HEK293 (cell line): ENCODE measurements around the gene ZNF177.

Source experiments
- CTCF ChIA-PET: fragments of 350-600 bp; formaldehyde crosslinking; extraction: SDS; loops from one replicate; lab custom pipeline; 2021; ENCODE audit warnings: antibody characterized with exemption; lab: Yijun Ruan, JAX
- POLR2A ChIA-PET: fragments of 300-600 bp; formaldehyde crosslinking; extraction: SDS; loops from one replicate; lab custom pipeline; 2020; ENCODE audit warnings: antibody characterized with exemption, inconsistent platforms; lab: Yijun Ruan, JAX
- H3K27ac ChIP-seq: fragments of 200-500 bp; sonication (Bioruptor generic); 2 replicates; pipeline ENCODE4 v1.5.1; 2014; ENCODE audit warnings: low read depth, low read length, control low read depth, inconsistent platforms; ENCODE audit errors: extremely low read depth
- H3K36me3 ChIP-seq, 2 experiments: fragments of 200-500 bp in 1 of 2; sonication (Bioruptor generic) in 1 of 2; 1 replicate in 1 of 2; 2 replicates in 1 of 2; pipeline ENCODE4 v1.5.1; 2014 to 2017; ENCODE audit warnings: inconsistent platforms in 2 of 2, low read length in 2 of 2; ENCODE audit not compliant: control insufficient read depth in 2 of 2, insufficient read depth in 1 of 2
- H3K4me1 ChIP-seq: fragments of 200-500 bp; sonication (Bioruptor generic); 2 replicates; pipeline ENCODE4 v1.5.1; 2014; ENCODE audit warnings: mild to moderate bottlenecking, low read length, inconsistent platforms; ENCODE audit not compliant: control insufficient read depth, insufficient read depth
- H3K4me3 ChIP-seq: 2 replicates; pipeline ENCODE4 v1.5.1; 2011; ENCODE audit warnings: low read depth, mild to moderate bottlenecking, control low read depth, low read length, moderate library complexity
- H3K9me3 ChIP-seq: fragments of 200-500 bp; sonication (Bioruptor generic); 2 replicates; pipeline ENCODE4 v1.5.1; 2014; ENCODE audit warnings: low read depth, low read length, inconsistent platforms; ENCODE audit not compliant: control insufficient read depth, insufficient read depth
- GLIS1 ChIP-seq: fragments of 450-650 bp; formaldehyde crosslinking; IDR thresholded peaks from 2 replicates; pipeline ENCODE4 v1.5.1; 2016; ENCODE audit warnings: missing biosample characterization, missing genetic modification characterization
- HOXA7 ChIP-seq: sonication (generic); formaldehyde crosslinking; IDR thresholded peaks from 2 replicates; pipeline ENCODE4 v1.8.1; 2022; ENCODE audit warnings: missing genetic modification reagents, borderline replicate concordance
- KLF1 ChIP-seq: fragments of 450-650 bp; formaldehyde crosslinking; IDR thresholded peaks from 2 replicates; pipeline ENCODE4 v1.5.1; 2016; ENCODE audit warnings: missing biosample characterization, missing genetic modification characterization
- MEIS1 ChIP-seq: sonication (generic); formaldehyde crosslinking; IDR thresholded peaks from 2 replicates; pipeline ENCODE4 v1.8.1; 2022; ENCODE audit warnings: missing genetic modification reagents, mild to moderate bottlenecking, borderline replicate concordance
- SETDB1 ChIP-seq: IDR thresholded peaks from one replicate; pipeline ENCODE4 v1.6.1; 2017; ENCODE audit warnings: mild to moderate bottlenecking, low read length, moderate library complexity, mixed read lengths; ENCODE audit not compliant: insufficient read length
- ZBTB21 ChIP-seq: fragments of 450-650 bp; formaldehyde crosslinking; IDR thresholded peaks from 2 replicates; pipeline ENCODE4 v1.5.1; 2017; ENCODE audit warnings: missing biosample characterization, missing genetic modification characterization
- ZNF138 ChIP-seq: fragments of 450-650 bp; formaldehyde crosslinking; IDR thresholded peaks from 2 replicates; pipeline ENCODE4 v1.5.1; 2016; ENCODE audit warnings: missing biosample characterization, missing genetic modification characterization, borderline replicate concordance
- ZNF274 ChIP-seq, 2 experiments: fragments of 200-500 bp in 1 of 2; fragments of 450-650 bp in 1 of 2; sonication (Bioruptor generic) in 1 of 2; formaldehyde crosslinking in 1 of 2; IDR thresholded peaks; 2 replicates each; pipeline versions ENCODE4 v1.5.1 to v1.6.1; 2014 to 2016; ENCODE audit warnings: borderline replicate concordance in 1 of 2, inconsistent platforms in 1 of 2, low read length in 1 of 2, missing biosample characterization in 1 of 2, missing genetic modification characterization in 1 of 2
- ZNF341 ChIP-seq: fragments of 450-650 bp; formaldehyde crosslinking; IDR thresholded peaks from 2 replicates; pipeline ENCODE4; 2016; ENCODE audit warnings: low read depth, missing biosample characterization, missing genetic modification characterization
- ZNF629 ChIP-seq: fragments of 450-650 bp; formaldehyde crosslinking; IDR thresholded peaks from 2 replicates; pipeline ENCODE4 v1.5.1; 2017; ENCODE audit warnings: missing biosample characterization, missing genetic modification characterization
- ZNF701 ChIP-seq: fragments of 450-650 bp; formaldehyde crosslinking; IDR thresholded peaks from 2 replicates; pipeline ENCODE4 v1.5.1; 2016; ENCODE audit warnings: missing biosample characterization, missing genetic modification characterization
- ZNF791 ChIP-seq: fragments of 450-650 bp; formaldehyde crosslinking; IDR thresholded peaks from 2 replicates; pipeline ENCODE4 v1.5.1; 2016; ENCODE audit warnings: missing biosample characterization, missing genetic modification characterization
- ZNF792 ChIP-seq: fragments of 450-650 bp; formaldehyde crosslinking; IDR thresholded peaks from 2 replicates; pipeline ENCODE4 v1.5.1; 2016; ENCODE audit warnings: missing biosample characterization, missing genetic modification characterization
- ZNF830 ChIP-seq: fragments of 450-650 bp; IDR thresholded peaks from 2 replicates; pipeline ENCODE4 v1.5.0; 2018; ENCODE audit warnings: missing biosample characterization, missing genetic modification characterization, low read depth, mild to moderate bottlenecking, moderate library complexity
- TF ChIP-seq, protein P1 (sequence below): IDR thresholded peaks from 2 replicates; pipeline ENCODE4 v1.6.1; 2011; ENCODE audit warnings: mild to moderate bottlenecking, low read depth, low read length, borderline replicate concordance
- TF ChIP-seq, protein P2 (sequence below): fragments of 450-650 bp; formaldehyde crosslinking; IDR thresholded peaks from 2 replicates; pipeline ENCODE4 v1.5.1; 2016; ENCODE audit warnings: missing biosample characterization, missing genetic modification characterization
- TF ChIP-seq, protein P3 (sequence below): fragments of 450-650 bp; formaldehyde crosslinking; IDR thresholded peaks from 2 replicates; pipeline ENCODE4 v1.5.1; 2016; ENCODE audit warnings: missing biosample characterization, missing genetic modification characterization
- TF ChIP-seq, protein P4 (sequence below): fragments of 450-650 bp; formaldehyde crosslinking; IDR thresholded peaks from 2 replicates; pipeline ENCODE4 v1.5.1; 2016; ENCODE audit warnings: missing biosample characterization, missing genetic modification characterization
- TF ChIP-seq, protein P5 (sequence below): fragments of 450-650 bp; formaldehyde crosslinking; IDR thresholded peaks from 2 replicates; pipeline ENCODE4 v1.5.1; 2016; ENCODE audit warnings: missing biosample characterization, missing genetic modification characterization
- TF ChIP-seq, protein P6 (sequence below): fragments of 450-650 bp; formaldehyde crosslinking; IDR thresholded peaks from 2 replicates; pipeline ENCODE4; 2016; ENCODE audit warnings: missing biosample characterization, missing genetic modification characterization

Gene ZNF177

DNA sequence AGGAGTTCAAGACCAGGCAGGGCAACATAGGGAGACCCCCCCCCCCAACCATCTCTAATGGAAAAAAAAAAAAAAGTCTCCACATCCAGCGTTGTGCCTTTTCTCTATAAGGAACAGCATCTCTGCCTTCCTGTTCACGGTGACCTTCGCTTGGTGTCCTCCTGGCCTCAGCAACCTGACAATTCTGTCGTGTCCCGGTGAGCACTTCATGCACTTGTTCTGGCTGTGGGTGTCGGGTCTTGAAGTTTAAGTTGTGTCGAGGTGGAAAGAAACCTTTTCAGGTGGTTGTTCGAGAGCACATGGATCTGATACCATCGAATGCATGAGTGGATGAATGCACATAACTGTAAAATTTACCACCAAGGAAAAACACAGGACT is 38.2 kb upstream of the ZNF177 start:
- H3K36me3 ChIP-seq: peaks cover 17 to 31% of the 10 kb centered on the region in 2 experiments
- ChIA-PET CTCF (no interaction called here), POLR2A (interaction anchor here (1.0 to 1.1 kb wide), 2 partner anchors 111 to 444 kb away, joined by 4 read pairs; partner anchors contain the start of gene ZNF266)
- no peak for TF ChIP-seq KLF1
- peak overlapping the region; percentile 41; the same call in 1 of the 2 replicates for H3K27ac ChIP-seq
- peaks cover 3% of the 10 kb centered on the region; the same call in 1 of the 2 replicates for H3K9me3 ChIP-seq
- peak overlapping the region; percentile 81 for H3K4me3 ChIP-seq
- H3K4me1 ChIP-seq: no peaks in the 10 kb centered on the region

DNA sequence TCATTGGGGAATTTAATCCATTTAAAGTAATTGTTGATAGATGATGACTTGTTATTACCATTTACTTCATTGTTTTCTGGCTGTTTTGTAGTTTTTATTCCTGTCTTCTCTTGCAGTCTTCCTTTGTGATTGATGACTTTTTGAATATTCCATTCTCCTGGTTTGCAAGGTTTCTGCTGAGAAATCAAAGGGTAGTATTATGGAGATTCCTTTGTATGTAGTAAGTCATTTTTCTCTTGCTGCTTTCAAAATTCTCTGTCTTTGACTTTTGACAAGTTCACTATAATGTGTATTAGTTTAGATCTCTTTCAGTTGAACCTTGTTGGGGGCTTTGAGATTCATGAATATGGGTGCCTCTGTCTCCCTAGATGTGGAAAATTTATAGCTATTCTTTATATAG is 32.8 kb upstream of the ZNF177 start:
- POLR2A ChIA-PET: no interaction called here
- Histone ChIP-seq H3K9me3 (peaks cover 2% of the 10 kb centered on the region; the same call in 1 of the 2 replicates), H3K36me3 (peaks cover 37 to 69% of the 10 kb centered on the region in 2 experiments), H3K4me1 (no peaks in the 10 kb centered on the region), H3K4me3 (no peak overlapping the region), H3K27ac (no peak overlapping the region)
- TF ChIP-seq, protein P1, sequence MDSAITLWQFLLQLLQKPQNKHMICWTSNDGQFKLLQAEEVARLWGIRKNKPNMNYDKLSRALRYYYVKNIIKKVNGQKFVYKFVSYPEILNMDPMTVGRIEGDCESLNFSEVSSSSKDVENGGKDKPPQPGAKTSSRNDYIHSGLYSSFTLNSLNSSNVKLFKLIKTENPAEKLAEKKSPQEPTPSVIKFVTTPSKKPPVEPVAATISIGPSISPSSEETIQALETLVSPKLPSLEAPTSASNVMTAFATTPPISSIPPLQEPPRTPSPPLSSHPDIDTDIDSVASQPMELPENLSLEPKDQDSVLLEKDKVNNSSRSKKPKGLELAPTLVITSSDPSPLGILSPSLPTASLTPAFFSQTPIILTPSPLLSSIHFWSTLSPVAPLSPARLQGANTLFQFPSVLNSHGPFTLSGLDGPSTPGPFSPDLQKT: no peak
- TF ChIP-seq ZNF791 (tag by site-specific recombination) (peak; percentile 98), ZNF830 (tag by site-specific recombination) (no peak), ZNF341 (tag by site-specific recombination) (no peak), MEIS1 (CRISPR knock-in tag) (no peak), ZNF138 (tag by site-specific recombination) (no peak), HOXA7 (CRISPR knock-in tag) (no peak), SETDB1 (peak; percentile 86), ZBTB21 (tag by site-specific recombination) (no peak), GLIS1 (tag by site-specific recombination) (no peak)
- TF ChIP-seq, protein P2, sequence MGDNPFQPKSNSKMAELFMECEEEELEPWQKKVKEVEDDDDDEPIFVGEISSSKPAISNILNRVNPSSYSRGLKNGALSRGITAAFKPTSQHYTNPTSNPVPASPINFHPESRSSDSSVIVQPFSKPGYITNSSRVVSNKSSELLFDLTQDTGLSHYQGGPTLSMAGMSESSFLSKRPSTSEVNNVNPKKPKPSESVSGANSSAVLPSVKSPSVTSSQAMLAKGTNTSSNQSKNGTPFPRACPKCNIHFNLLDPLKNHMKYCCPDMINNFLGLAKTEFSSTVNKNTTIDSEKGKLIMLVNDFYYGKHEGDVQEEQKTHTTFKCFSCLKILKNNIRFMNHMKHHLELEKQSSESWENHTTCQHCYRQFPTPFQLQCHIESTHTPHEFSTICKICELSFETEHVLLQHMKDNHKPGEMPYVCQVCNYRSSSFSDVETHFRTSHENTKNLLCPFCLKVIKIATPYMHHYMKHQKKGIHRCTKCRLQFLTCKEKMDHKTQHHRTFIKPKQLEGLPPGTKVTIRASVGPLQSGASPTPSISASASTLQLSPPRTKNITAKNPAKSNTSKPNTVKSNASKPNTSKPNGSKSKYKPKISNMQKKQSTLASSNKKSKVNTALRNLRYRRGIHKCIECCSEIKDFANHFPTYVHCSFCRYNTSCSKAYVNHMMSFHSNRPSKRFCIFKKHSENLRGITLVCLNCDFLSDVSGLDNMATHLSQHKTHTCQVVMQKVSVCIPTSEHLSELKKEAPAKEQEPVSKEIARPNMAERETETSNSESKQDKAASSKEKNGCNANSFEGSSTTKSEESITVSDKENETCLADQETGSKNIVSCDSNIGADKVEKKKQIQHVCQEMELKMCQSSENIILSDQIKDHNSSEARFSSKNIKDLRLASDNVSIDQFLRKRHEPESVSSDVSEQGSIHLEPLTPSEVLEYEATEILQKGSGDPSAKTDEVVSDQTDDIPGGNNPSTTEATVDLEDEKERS (tag by site-specific recombination): no peak
- CTCF ChIA-PET: interaction anchor here (0.5 kb wide), 1 partner anchor 676 kb away, joined by 3 read pairs; no protein-coding TSS in a partner anchor

DNA sequence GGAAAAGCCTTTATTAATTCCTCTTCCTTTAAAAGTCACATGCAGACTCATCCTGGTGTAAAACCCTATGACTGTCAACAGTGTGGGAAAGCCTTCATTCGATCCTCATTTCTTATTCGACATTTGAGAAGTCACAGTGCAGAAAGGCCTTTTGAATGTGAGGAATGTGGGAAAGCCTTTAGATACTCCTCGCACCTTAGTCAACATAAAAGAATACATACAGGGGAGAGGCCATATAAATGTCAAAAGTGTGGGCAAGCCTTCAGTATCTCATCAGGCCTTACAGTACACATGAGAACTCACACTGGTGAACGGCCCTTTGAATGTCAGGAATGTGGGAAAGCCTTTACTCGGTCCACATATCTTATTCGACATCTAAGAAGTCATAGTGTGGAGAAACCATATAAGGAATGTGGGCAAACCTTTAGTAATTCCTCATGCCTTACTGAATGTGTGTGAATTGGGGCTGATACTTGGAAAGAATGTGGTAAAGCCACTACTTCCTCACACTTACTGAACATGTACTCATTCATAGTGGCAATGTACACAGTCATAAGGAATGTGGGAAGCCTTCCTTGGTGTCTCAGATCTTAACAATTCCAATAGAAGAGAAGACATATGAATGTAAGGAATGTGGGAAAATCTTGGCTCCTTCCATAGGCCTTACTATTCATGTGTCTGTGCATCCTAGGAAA is 20.1 kb upstream of the ZNF177 start:
- Histone ChIP-seq H3K4me3 (no peak overlapping the region), H3K27ac (no peak overlapping the region), H3K36me3 (peaks cover 0 to 55% of the 10 kb centered on the region in 2 experiments; a peak in 1 of 3 replicates), H3K9me3 (no peaks in the 10 kb centered on the region; the same call in none of the 2 replicates), H3K4me1 (no peaks in the 10 kb centered on the region)
- ChIA-PET POLR2A (no interaction called here), CTCF (interaction anchor here (0.8 kb wide), 1 partner anchor 31 kb away, joined by 4 read pairs; no protein-coding TSS in a partner anchor)
- TF ChIP-seq ZNF274 (IDR thresholded peaks at IDR 0.05; ENCODE audit: low read length) (peak; percentile 86), ZNF274 (tag by site-specific recombination; IDR thresholded peaks at IDR 0.05; ENCODE audit: borderline replicate concordance) (peak; percentile 95), ZNF701 (no peak), MEIS1 (CRISPR knock-in tag) (no peak), ZNF629 (tag by site-specific recombination) (no peak), SETDB1 (peak; percentile 100), ZNF792 (no peak)
- TF ChIP-seq, protein P3, sequence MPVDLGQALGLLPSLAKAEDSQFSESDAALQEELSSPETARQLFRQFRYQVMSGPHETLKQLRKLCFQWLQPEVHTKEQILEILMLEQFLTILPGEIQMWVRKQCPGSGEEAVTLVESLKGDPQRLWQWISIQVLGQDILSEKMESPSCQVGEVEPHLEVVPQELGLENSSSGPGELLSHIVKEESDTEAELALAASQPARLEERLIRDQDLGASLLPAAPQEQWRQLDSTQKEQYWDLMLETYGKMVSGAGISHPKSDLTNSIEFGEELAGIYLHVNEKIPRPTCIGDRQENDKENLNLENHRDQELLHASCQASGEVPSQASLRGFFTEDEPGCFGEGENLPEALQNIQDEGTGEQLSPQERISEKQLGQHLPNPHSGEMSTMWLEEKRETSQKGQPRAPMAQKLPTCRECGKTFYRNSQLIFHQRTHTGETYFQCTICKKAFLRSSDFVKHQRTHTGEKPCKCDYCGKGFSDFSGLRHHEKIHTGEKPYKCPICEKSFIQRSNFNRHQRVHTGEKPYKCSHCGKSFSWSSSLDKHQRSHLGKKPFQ (tag by site-specific recombination): no peak
- TF ChIP-seq, protein P4, sequence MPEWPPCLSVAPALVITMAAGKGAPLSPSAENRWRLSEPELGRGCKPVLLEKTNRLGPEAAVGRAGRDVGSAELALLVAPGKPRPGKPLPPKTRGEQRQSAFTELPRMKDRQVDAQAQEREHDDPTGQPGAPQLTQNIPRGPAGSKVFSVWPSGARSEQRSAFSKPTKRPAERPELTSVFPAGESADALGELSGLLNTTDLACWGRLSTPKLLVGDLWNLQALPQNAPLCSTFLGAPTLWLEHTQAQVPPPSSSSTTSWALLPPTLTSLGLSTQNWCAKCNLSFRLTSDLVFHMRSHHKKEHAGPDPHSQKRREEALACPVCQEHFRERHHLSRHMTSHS (tag by site-specific recombination): no peak
- TF ChIP-seq, protein P5, sequence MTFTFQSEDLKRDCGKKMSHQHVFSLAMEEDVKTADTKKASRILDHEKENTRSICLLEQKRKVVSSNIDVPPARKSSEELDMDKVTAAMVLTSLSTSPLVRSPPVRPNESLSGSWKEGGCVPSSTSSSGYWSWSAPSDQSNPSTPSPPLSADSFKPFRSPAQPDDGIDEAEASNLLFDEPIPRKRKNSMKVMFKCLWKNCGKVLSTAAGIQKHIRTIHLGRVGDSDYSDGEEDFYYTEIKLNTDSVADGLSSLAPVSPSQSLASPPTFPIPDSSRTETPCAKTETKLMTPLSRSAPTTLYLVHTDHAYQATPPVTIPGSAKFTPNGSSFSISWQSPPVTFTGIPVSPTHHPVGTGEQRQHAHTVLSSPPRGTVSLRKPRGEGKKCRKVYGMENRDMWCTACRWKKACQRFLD: no peak
- TF ChIP-seq, protein P6, sequence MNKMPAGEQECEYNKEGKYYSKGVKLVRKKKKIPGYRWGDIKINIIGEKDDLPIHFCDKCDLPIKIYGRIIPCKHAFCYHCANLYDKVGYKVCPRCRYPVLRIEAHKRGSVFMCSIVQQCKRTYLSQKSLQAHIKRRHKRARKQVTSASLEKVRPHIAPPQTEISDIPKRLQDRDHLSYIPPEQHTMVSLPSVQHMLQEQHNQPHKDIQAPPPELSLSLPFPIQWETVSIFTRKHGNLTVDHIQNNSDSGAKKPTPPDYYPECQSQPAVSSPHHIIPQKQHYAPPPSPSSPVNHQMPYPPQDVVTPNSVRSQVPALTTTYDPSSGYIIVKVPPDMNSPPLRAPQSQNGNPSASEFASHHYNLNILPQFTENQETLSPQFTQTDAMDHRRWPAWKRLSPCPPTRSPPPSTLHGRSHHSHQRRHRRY (tag by site-specific recombination): no peak
